HG02938 (cell line): ENCODE data around the gene C19orf67.

Source experiments
- ATAC-seq: cut with Tn5 transposase; IDR thresholded peaks from one replicate; pipeline ENCODE4 v1.9.1; 2021; ENCODE audit warnings: mild to moderate bottlenecking, moderate library complexity; ENCODE audit not compliant: unreplicated experiment

Gene C19orf67

DNA sequence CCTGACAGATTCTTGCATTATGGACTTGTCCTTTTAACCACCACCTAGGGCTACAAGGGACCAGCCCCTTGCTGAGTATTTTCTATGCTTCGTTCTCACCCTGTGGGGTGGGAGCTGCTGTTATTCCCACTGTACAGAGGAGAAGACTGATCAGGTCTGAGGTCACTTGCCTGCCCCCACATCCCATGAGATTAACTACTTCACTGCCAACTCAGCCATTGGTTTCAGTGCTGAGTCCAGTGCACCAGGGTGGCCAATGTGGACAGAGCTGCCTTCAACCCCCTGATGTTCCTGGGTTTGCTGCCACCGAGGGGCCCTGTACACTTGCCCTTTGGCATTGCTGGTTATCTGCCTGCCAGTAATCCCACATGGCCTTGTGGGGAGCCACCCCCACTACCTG, 25.1 kb upstream of the C19orf67 start:
- no peak for ATAC-seq

DNA sequence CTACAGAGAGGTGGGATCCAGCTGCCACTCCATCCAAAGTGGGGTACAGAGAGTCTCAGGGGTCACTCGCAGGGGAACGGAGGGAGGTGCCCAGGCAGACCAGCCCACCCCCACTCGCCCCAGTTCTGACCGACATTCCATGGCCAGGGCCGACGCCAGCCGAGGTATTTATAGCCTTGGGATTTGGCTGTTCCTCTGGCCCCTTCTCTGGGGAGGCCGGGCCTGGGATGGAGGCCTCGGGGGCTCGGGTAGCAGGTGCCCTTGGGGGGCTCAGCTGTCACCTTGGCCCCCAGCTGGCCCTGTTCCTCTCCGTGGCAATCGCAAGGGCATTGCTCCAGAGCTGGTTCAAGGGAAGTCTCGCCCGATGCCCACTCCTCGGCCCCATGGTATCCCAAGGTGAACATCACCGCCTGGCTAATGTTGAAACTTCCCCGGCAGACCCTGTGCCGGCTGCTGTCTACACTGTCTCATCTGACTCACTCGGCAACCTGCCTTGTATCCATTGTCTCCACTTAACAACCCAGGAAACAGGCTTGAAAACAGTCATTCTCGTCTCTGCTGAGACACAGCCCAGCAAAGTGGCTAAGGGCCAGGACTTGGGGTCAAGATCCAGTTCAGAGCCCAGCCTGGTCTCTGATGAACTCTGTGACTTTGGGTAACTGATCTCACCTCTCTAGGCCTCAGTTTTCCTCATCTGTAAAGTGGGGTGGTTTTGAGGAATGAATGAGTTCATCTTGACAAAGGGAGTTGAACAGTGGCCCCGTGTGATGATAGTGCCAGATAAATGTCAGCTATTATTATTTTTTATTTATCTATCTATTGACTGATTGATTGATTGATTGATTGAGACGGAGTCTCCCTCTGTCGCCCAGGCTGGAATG, 22.2 kb upstream of the C19orf67 start:
- no peak for ATAC-seq

DNA sequence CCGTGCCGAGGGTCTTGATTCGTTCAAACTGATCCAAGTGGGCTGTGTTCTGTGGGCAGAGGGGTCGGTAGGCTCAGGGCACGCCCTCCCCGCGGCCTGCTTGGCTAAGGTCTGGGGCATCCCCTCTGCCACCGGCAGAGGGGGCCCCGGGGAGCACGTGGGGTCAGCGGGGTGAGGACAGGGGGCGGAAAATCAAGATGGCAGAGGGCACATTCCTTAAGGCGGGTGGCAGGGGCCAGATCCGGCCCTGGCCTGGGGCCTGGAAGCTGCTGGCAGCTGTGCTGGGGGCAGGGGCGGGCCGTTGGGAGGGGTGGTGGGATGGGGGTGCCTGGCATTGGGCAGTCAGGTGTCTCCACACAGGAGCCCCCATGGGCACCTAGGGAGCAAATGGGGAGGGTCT, 21.3 kb upstream of the C19orf67 start:
- no peak for ATAC-seq

DNA sequence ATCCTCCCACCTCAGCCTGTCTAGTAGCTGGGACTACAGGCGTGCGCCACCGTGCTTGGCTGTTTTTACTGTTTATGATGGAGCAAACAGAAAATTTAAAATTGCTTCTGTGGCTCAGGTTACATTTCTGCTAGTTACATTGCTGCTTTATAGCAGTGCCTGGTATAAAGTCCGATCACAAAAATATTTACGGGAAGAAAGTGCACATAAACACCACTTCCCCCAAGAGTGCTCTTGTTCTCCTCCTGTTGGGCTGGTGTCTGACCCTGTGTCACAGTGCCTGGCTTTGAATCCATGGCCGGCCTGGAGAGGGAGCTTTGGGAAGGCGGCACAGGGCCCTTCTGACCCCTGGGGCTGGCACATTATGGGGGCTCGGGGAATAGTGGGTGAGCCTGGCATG, 20.1 kb upstream of the C19orf67 start:
- no peak for ATAC-seq

DNA sequence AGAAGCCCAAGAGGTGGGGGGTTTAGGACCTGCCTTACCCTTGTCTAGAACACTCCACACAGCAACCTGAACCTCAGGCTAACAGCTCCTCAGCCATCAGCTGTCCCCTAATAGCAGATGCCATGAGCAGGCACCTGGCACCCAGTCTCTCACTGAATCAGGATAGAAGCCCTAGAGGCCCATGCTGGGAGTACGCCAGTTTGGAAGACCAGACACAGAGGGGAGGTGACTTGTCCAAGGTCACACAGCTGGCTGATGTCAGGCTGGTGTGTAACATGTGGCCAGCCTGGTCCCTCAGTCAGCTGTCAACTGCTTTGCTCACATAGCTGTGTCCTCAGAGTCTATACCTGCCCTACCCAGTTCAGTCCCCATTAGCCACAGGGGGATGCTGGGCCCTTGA, 17.7 kb upstream of the C19orf67 start:
- no peak for ATAC-seq

DNA sequence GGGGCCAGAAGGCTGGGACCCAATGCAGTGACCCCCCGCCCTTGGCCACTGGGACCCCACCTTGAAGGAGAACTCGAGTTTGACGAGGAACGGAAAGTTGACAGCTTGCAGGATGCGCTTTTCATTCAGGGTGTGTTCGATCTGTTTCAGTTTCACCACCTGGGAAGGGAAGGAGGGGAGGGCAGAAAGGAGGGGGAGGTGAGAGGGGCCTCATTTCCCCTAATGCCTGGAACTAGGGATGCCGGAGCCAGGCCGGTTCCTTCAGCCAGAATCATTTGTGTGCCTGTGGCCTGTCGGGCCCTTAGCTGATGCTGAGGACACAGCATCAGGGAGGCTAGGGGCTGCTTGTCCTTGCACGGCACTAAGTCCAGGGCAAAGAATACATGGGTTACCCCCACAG, 17.2 kb upstream of the C19orf67 start:
- ATAC-seq, result no peak

DNA sequence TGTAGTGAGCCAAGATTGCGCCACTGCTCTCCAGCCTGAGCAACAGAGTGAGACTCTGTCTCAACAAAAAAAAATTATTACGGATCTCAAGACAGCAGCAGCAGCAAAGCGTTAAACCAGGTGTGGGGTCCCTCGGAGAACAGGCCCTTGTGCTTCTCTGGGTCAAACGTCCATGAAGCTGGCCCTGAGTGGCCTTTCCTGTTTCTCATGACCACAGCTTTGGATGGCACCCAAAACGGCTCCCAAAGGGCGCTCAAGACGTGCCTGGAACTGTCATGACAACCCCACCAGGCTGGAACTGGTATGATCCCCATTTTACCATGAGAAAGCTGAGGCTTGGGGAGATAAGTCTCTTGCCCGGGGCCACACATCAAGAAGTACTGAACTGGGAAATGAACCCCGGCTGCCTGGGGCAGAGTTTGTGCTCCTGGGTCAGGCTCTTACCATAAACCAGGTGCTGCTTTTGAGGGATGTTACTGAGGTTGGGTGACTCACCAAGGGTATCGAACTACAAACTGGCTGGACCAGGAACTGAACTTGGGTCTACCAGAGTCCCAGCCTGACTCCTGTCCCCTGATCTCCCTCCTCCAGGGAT, 16.6 kb upstream of the C19orf67 start:
- ATAC-seq, result no peak

DNA sequence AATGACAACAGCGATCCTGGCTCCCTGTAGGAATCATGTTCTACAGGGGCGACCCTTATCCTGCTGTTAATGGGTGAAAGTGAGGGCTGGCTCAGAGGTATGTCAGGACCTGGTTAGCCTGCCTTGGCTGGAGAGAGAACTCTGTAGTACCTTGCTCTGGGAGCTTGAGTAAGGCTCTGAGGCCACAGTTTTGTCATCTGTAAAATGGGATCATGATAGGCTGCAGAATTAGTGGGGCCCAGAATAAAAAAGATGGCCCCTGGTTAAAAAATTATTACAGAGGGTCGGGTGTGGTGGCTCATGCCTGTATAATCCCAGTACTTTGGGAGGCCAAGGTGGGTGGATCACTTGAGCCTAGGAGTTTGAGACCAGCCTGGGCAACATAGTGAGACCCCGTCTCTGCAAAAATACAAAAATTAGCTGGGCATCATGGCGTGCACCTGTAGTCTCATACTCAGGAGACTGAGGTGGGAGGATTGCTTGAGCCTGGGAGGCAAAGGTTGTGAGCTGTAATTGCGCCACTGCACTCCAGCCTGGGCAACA, 15.5 kb upstream of the C19orf67 start:
- ATAC-seq, result no peak

DNA sequence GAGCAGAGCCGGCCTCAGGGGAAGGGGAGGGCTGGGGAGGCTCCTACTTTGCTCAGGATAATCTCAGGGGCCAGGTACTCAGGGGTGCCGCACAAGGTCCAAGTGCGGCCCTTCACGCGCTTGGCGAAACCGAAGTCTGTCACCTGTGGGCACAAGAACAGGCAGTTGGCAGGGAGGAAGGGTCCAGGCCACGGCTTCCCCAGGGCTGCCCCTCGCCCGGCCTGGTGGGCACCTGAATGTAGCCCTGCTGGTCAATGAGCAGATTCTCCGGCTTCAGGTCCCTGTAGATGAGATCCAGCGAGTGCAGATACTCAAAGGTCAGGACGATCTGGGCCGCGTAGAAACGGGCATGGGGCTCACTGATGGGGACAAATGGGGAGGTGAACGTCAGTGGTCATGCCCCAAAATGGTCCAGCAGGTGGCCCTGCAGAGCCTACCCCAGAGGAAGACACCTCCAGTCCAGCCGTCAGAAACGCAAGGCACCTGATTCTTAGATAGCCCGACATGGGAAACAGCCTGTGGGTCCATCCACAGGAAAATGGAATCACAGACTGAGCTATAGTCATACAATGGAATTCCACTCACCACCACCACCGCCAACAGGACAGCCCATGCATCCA, 12.1 kb upstream of the C19orf67 start:
- ATAC-seq, result no peak

DNA sequence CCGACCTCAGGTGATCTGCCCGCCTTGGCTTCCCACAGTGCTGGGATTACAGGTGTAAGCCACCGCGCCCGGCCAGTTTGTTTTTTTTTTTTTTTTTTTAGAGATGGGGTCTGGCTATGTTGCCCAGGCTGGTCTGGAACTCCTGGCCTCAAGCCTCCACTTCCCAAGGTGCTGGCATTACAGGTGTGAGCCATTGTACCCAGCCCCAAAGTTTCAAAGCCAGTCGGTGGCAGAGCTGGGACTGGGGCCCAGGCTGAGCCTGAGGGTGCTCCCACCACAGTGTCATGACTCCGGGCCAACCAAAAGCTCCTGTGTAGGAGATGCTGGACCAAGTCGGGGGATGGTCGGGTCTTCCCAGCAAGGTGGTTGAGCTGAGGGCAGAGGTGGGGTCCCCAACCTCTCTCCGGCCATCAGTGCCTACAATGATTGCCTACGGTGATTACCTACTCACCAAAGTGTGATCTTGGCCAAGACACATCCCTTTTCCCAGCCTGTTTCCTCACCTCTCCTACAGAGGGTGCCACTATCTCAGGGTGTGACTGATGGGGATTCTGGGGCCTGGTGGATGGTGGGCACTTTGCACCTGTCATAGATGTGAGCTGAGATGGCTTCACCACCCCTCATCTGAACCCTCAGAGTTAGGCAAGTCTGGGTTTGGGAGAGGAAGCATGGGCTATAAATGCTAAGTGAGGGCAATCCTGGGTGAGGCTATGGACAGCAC, 10.8 kb upstream of the C19orf67 start:
- no peak for ATAC-seq

DNA sequence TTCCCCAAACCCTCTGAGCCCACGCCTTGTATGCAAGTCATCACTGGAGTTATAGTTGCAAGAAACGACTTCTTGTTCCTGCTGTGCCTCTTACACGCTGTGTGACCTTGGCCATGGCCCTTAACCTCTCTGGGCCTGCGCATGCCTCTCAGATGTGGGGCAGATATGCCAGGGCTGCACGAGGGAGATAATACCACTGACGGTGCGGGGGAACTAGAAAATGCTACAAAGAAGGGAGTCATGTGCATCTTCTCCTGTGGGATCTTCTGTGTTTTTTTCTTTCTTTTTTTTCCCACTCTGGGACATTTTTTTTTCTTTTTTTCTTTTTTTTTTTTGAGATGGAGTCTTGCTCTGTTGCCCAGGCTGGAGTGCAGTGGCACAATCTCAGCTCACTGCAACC, 9.3 kb upstream of the C19orf67 start:
- no peak for ATAC-seq

DNA sequence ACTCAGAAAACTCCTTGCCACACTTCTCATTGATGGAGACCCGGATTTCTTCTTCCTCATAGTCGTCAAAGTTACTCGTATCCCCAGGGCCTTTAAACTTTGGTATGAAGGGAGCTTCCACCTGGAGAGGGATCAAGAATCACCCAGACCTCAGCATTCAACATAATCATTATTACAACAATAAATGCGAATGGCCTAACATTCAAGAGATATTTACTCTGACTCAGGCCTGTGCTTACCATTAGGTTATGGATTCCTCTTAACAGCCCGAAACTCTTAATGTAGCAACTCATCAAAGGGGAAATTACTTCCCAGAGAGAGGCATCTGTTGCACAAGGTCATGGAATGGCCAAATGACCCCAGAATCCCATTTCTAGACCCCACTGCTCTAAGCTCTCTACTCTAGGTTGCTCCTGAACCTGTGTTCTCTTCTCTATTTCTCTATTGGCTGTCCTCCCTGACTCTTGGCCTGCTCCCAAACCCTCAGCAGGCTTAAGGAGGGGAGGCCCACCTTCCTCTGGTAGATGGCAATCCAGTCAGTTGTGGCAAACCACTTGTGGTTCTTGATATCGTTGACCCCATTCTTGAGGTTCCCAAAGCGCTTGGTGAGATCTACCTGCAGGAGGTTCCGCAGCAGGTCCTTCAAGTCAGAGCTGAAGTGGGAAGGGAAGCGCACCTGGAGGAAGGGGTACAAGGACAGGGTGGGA, 7.7 kb upstream of the C19orf67 start:
- ATAC-seq, result no peak

DNA sequence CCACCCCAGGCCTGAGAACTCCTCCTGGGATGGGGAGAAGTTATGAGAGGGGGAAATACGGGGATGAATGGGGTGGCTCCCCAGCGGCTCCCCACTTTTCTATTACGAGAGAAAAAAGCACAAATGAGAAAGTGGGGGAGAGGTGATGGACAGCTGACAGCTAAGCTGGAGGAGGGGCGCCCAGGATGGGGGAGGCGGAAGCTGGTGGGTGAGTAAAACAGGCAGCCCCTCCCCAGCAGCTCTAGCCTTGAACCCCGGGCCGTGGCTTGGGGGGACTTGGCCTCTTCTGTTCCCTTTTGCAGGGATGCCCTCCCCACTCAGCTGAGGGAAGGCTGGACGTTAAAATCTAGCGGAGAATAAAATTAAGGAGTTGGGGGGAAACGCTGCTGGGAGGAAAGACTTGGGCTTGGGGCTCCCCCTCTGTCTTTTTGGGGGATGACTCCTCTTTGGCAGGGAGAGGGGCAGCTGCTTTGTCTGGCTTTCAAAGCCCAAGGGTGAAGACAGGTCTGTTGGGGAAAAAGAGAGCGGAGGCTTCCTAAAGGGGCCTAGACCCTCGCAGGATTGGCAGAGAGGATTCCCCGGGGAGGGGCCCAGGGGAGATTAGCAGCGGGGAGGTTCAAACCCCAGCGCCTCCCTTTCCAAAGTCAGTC, 6.4 kb upstream of the C19orf67 start:
- peak; percentile 22 for ATAC-seq

DNA sequence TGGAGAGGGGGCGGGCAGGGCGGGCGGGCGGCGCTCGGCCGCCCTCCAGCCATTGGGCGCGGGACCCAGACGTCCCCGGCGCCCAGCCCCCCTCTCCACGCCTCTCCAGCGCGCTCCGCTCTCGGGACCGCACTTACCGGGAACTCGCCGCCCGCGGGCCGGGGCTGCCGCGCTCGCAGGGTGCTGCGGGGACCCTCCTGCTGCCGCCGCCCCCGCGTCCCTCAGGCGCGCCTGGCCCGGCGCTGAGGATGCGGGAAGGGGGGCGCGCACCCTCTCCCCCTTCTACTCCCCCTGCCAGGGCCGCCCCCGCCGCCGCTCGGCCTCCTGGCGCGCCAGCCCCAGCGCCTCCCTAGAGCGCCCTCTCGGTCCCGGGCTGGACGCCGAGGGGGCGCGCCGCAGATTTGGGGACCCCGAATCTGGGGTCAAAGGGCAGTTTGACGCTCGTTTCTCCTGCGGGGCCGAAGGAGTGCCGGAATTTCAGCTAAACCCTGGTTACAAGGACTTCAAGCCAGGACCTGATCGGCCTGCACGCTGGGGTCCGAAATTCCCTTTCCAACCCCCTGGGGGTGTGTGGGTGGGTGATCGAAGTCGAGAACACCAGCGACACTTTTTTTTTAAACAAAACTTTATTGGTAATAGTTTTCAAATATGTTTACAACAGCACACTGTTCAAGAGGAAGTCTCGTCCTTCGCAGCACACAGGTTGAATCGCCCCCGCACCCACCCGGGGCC, 5.7 kb upstream of the C19orf67 start:
- peak; percentile 47 for ATAC-seq

DNA sequence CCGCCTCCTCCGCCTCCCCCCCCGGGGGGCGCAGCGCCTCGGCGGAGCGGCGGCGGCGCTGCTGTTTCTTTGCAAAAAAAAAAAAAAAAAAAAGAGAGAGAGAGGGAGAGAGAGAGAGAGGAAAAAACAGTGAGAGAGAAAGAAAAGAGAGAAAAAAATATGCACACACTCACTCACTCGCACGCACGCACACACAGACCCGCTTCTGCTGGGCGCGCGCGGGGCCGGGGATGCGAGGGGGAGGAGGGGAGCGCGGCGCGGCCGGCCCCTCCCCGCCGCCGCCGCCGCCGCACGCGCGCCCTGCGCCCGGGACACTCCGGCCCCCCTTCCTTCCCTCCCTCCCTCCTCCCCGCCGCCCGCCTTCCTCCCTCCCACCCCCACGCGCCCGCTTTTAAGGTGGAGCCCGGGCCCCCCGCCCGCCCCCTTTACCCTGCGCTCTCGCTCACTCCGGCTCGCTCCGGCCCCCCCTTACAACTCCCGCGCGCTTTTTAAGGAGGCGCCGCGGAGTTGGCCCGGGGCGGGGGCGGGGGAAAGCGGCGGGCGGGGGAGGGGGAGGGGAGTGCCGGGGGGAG, 5.0 kb upstream of the C19orf67 start, which contains the start of gene SAMD1:
Gene SAMD1 (minus strand): TSS at position 243 of the 572 bp plus-strand sequence.
- peak; percentile 25 for ATAC-seq

DNA sequence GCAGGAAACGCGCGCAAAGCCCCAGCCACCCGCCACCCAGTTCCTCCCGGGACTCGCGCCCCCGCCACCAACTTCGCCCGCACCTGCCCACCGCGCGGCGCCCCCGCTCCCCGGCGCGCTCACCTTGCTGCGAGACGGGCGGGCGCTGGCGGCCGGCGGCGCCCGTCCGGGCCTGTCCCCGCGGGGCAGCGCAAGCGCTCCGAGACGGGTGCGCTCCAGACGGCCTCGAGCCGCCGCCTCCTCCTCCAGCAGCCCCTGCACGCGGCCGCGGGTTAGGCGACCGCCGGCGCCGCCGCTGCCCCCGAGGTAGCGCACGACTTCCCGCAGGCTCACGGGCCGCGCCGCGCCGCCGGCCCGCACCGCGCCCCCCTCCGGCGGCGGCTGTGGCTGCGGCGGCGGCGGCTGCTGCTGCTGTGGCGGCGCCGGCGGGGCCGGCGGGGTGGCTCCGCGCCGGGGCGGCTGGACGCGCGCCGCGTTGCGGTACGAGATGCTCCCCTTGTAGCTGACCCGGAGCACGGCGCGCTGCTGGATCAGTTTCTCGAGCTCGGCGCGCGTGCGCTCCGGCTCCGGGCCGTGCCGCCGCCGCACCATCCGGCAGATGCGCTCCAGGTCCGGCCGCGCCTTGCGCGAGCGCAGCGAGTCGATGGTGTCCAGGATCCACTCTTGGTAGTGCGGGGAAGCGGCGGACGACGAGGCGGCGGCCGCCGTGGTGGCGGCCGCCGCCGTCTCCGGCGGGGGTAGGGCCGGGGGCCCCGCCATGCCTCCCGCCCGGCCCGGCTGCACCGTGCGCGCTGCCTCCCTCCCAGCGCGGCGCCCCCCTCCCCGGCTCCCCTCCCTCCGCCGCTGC, 4.3 kb upstream of the C19orf67 start:
- no peak for ATAC-seq

DNA sequence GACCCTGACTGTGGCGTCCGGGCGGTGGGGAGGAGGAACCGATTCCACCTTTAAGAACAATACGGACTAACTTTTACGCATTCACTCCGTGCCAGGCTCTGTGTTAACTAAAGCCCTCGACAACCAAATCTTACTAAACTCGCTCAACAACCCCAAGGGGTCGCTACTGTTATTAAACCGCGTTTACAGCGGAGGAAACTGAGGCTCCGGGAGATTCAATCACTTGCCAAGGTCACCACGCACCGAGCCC, 3.8 kb upstream of the C19orf67 start:
- no peak for ATAC-seq

DNA sequence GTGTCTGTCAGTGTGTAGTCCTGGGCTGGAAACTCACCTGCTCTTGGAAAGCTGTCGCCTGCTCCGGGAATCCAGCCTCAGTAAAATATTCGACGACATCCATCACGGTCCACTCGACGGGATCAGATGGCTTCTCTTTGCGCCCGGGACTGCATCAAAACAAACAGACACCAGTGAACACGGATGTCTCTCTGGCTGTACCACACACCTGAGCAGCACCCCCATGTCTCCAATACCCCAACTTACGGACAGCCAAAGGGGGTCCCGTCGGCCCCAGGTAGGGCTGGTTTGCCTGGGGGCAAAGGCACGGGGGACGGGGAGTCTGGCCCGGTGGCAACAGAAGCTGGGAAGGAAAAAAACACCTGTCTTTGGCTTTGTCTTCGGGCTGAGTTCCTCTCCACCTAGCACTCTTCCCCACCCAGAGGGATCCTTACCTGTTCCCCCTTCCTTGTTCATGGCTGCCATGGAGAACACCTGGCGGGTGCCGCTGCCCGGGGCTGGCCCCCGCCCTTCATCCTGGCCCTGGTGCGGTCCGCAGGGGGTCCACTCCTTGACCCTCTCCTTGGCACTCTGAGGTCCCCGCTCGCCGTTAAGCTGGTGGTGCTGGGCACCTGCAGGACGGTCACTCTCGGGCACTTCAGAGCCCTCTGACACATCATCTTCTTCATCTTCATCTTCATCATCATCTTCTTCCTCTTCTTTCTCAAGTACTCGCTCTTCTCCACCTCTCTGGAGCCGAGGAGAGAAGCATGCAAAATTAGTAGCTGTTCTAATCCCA, 3.2 kb upstream of the C19orf67 start:
- ATAC-seq, result no peak
